HG02763 (cell line): Measurements from ENCODE around the gene NOC2L.
"Not testable (repeated sequence)": the region's sequence is repeated elsewhere in the genome, so short reads cannot be mapped to it uniquely, and the experiment has no call there.

Source experiments
- ATAC-seq: cut with Tn5 transposase; IDR thresholded peaks from one replicate; pipeline ENCODE4 v1.9.1; 2021; ENCODE audit warnings: mild to moderate bottlenecking, moderate library complexity; ENCODE audit not compliant: unreplicated experiment

NOC2L gene

GRCh38 chr1:962381-963300, 3.6 kb upstream of the NOC2L start:
- ATAC-seq: no peak

GRCh38 chr1:961132-961669, 2.1 kb upstream of the NOC2L start:
- ATAC-seq: peak; percentile 2

- ATAC-seq: peak; percentile 43
These were observed 1.5 kb upstream of the NOC2L start, which contains the start of gene KLHL17 for GRCh38 chr1:960363-961131. Gene KLHL17 (plus strand): TSS chr1:960584. CDS start chr1:960694, 110 bp downstream.

DNA sequence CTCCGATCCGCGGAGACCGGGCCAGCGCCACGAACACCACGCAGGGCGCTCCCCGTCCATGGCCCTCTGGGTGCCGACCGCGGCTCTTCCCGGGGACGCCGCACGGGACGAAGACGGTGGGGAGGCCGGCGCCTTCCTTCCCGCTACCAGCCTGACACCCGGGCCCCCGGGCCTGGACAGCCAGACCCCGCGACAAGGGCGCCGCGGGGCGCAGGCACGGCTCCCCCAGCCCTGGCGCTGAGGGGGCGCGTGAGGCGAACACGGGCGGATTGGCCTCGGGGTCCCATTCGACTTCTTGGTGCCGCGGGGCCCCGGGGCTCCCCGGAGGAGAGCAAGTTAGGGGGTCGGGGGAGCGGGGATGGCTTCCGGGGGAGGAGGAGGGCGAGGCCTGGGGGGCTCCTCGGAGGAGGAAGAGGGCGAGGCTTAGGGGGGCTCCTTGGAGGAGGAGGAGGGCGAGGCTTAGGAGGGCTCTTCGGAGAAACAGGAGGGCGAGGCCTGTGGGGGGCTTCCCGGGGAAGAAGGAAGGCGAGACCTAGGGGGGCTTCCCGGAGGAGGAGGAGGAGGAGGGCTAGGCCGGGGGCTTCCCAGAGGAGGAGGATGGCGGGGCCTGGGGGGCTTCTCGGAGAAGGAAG, 791 bp upstream of the NOC2L start:
- no peak for ATAC-seq

- ATAC-seq: no peak
These were observed 2.4 kb downstream of the NOC2L start for GRCh38 chr1:956636-957035.

DNA sequence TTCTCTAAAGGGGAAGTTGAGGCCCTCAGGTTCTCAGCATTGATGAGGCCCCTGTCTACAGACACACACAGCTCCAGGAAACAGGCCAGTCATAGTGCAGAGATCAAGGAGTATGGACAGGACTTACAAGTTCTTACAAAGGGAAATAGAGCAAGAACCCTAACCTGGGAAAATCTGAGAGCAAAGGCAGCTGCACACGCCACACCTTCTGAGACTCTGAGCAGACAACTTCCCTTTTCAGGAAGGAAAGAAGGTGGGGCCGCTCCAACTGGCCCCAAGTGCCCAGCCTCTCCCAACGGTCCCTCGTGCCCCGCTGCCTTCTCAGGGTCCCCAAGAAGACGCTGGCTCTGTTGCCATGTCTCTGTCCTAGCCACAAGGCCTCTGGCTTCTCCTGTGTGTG, 3.6 kb downstream of the NOC2L start:
- no peak for ATAC-seq

- no peak for ATAC-seq
These were observed 4.1 kb downstream of the NOC2L start for GRCh38 chr1:954927-955326.

- ATAC-seq: no peak
These were observed 5.3 kb downstream of the NOC2L start for GRCh38 chr1:953524-954320.

GRCh38 chr1:952603-953002, 6.5 kb downstream of the NOC2L start:
- no peak for ATAC-seq

GRCh38 chr1:952201-952600, 6.9 kb downstream of the NOC2L start:
- ATAC-seq: no peak

GRCh38 chr1:951364-951763, 7.7 kb downstream of the NOC2L start:
- no peak for ATAC-seq

GRCh38 chr1:950881-951280, 8.2 kb downstream of the NOC2L start:
- no peak for ATAC-seq

GRCh38 chr1:950268-950667, 8.8 kb downstream of the NOC2L start:
- ATAC-seq: no peak

DNA sequence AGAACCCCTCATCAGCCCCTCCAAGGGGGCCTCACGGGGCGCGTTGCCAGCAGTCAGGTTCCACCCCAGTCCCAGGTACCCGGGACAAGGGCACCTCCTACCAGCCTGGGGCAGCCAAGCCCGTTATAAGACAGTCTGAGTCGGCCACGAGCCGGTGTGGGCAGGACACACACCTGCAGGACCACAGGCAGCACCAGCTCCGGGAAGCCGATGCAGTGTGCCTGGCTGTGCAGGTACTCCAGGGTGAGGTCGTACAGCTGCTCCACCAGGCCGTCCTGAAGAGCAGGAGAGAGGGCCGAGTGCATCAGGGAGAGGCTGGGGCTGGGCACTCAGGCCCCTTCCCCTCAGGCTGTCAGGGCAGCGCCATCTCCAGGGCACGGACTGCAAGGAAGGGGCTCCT, 11.1 kb downstream of the NOC2L start:
- ATAC-seq: no peak

- ATAC-seq: not testable (repeated sequence)
These were observed 12.2 kb downstream of the NOC2L start for GRCh38 chr1:946811-947210.

- ATAC-seq: no peak
These were observed 13.1 kb downstream of the NOC2L start for GRCh38 chr1:945688-946556.

GRCh38 chr1:944341-945325, 14.4 kb downstream of the NOC2L start:
- no peak for ATAC-seq
